CD4-positive, CD25-positive, alpha-beta regulatory T cell (primary cell): ENCODE data around the gene FBP1. TPM values are rescaled to one million over a fixed set of nuclear protein-coding genes. Genes with fewer than 3 reads are reported as not detected.
A peak's percentile ranks its signal among the peaks of the same experiment; 100 is the strongest.

Experiments
- ATAC-seq, 2 donors: fragments of 150-1000 bp; cut with Tn5 transposase; one replicate each; pipeline ENCODE4 v1.10.0; 2021; ENCODE audit warnings: low read depth in 2 of 2, moderate number of reproducible peaks in 2 of 2, moderate library complexity in 1 of 2
- DNase-seq, 3 donors: peaks; one replicate each; pipeline versions ENCODE4 v3.0.0 to v3.0.0-alpha.2; 2012 to 2022; ENCODE audit warnings: mixed read lengths in 1 of 3
- H3K27ac ChIP-seq: one replicate; pipeline ENCODE4 v1.7.0; 2013; ENCODE audit warnings: mild to moderate bottlenecking, low read length; ENCODE audit not compliant: insufficient read depth, poor library complexity, severe bottlenecking
- H3K27me3 ChIP-seq: one replicate; pipeline ENCODE4 v1.7.0; 2013; ENCODE audit warnings: low read length; ENCODE audit not compliant: control insufficient read depth, insufficient read depth
- H3K36me3 ChIP-seq: one replicate; pipeline ENCODE4 v1.7.0; 2013; ENCODE audit warnings: mild to moderate bottlenecking, low read length, moderate library complexity; ENCODE audit not compliant: control insufficient read depth, insufficient read depth
- H3K4me1 ChIP-seq: 2 replicates; pipeline ENCODE4 v1.7.0; 2013; ENCODE audit warnings: mild to moderate bottlenecking, low read length; ENCODE audit not compliant: insufficient read depth, control insufficient read depth, poor library complexity, severe bottlenecking
- H3K4me3 ChIP-seq: one replicate; pipeline ENCODE4 v1.7.0; 2013; ENCODE audit warnings: low read depth, mild to moderate bottlenecking, low read length, moderate library complexity
- H3K9me3 ChIP-seq, 2 experiments: 1 replicate in 1 of 2; 2 replicates in 1 of 2; pipeline ENCODE4 v1.7.0; 2013; ENCODE audit warnings: low read length in 2 of 2, mild to moderate bottlenecking in 1 of 2, moderate library complexity in 1 of 2; ENCODE audit not compliant: control insufficient read depth in 2 of 2
- H3K27ac Mint-ChIP-seq, 3 donors: one replicate each; pipeline ENCODE4 v1.8.0; 2020 to 2022; ENCODE audit warnings: mild to moderate bottlenecking in 3 of 3, mixed read lengths in 3 of 3, moderate library complexity in 2 of 3
- H3K27me3 Mint-ChIP-seq: one replicate; pipeline ENCODE4 v1.8.0; 2022; ENCODE audit warnings: mild to moderate bottlenecking, mixed read lengths
- H3K36me3 Mint-ChIP-seq: one replicate; pipeline ENCODE4 v1.8.0; 2020; ENCODE audit warnings: mixed read lengths
- H3K4me1 Mint-ChIP-seq, 4 donors: one replicate each; pipeline ENCODE4 v1.8.0; 2020 to 2022; ENCODE audit warnings: mixed read lengths in 4 of 4, mild to moderate bottlenecking in 1 of 4
- H3K4me3 Mint-ChIP-seq, 4 donors: one replicate each; pipeline ENCODE4 v1.8.0; 2020 to 2022; ENCODE audit warnings: mild to moderate bottlenecking in 4 of 4, mixed read lengths in 4 of 4, moderate library complexity in 3 of 4
- H3K9me3 Mint-ChIP-seq, 7 donors: one replicate each; pipeline ENCODE4 v1.8.0; 2020 to 2022; ENCODE audit warnings: mixed read lengths in 7 of 7, mild to moderate bottlenecking in 3 of 7, moderate library complexity in 2 of 7
- polyA plus RNA-seq, 4 donors: library from polyadenylated mRNA; unstranded; fragments of 300-500 nt; fragmentation: Illumina TruSeq; gene quantifications; one replicate each; pipeline ENCODE4 v1.2.3, GENCODE V29; 2021
- total RNA-seq: library from RNA; stranded (reverse); gene quantifications from one replicate; pipeline ENCODE4 v1.2.3, GENCODE V29; 2022

Gene FBP1
- total and polyA plus RNA-seq, 5 donors from 2014 or later: 0.42 to 9.2 (median 4.8) TPM

DNA sequence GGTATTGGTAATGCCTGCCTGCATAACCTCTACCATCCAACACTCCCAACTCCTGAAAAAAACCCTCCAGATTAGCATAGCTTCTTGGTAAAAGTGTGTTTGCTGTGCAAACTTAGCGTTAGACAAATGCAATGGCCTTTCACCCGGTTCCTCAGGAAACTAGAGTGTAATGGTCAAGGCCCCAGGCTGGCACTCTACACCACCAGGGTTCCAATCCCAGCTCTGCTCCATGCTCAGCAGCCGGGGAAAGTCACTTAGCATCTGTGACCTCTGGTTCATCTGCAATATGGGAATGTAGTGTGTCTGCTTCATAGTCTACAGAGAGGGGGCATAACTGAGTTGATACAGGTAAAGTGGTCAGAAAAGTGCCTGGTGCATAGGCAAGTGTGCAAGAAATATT is 9.0 kb downstream of the FBP1 start:
- no peak overlapping the region for H3K4me3 Mint-ChIP-seq
- H3K36me3 Mint-ChIP-seq: no peaks in the 10 kb centered on the region
- no peak for ATAC-seq

GRCh38 chr9:94627287-94627686 is 12.0 kb downstream of the FBP1 start:
- no peaks in the 10 kb centered on the region for H3K27me3 ChIP-seq
- H3K4me3 Mint-ChIP-seq: no peak overlapping the region
- DNase-seq (no peak), ATAC-seq (no peak)
- H3K4me1 ChIP-seq: no peaks in the 10 kb centered on the region
- peaks cover 5% of the 10 kb centered on the region for H3K27me3 Mint-ChIP-seq
- no peaks in the 10 kb centered on the region for H3K9me3 ChIP-seq
- no peak overlapping the region for H3K27ac ChIP-seq
- H3K4me1 Mint-ChIP-seq: peaks cover 0 to 2% (median 0%) of the 10 kb centered on the region in 4 donors
- H3K9me3 Mint-ChIP-seq: no peaks in the 10 kb centered on the region
- H3K36me3 Mint-ChIP-seq: no peaks in the 10 kb centered on the region
- H3K4me3 ChIP-seq: no peak overlapping the region
- H3K27ac Mint-ChIP-seq: no peak overlapping the region
- H3K36me3 ChIP-seq: no peaks in the 10 kb centered on the region

More for the DNA sequence above, 9.0 kb downstream of the FBP1 start:
- DNase-seq: no peak
- Histone ChIP-seq H3K27me3 (no peaks in the 10 kb centered on the region), H3K9me3 (no peaks in the 10 kb centered on the region), H3K4me3 (no peak overlapping the region), H3K36me3 (no peaks in the 10 kb centered on the region), H3K4me1 (no peaks in the 10 kb centered on the region), H3K27ac (no peak overlapping the region)
- Mint-ChIP-seq H3K9me3 (peaks cover 0 to 1% (median 0%) of the 10 kb centered on the region in 7 donors), H3K27ac (no peak overlapping the region), H3K27me3 (peaks cover 13% of the 10 kb centered on the region), H3K4me1 (no peaks in the 10 kb centered on the region)

DNA sequence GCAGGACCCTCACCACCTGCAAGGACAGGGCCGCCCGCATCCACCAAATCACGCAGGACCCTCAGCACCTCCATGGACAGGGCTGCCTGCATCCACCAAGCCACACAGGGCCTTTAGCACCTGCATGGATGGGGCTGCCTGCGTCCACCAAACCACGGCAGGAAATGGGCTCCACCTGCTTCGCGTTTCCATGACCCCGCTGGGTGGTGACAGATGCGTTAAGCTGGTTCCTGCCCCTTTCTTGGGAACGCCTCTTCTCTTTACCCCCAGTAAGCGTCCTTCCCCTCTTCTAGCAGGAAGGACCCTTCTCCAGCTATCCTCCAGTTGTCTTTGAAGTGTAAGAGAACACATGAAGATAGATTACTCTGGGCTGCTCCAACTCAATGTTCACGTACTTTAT is 13.5 kb downstream of the FBP1 start:
- no peak for ATAC-seq
- H3K27ac Mint-ChIP-seq: no peak overlapping the region

DNA sequence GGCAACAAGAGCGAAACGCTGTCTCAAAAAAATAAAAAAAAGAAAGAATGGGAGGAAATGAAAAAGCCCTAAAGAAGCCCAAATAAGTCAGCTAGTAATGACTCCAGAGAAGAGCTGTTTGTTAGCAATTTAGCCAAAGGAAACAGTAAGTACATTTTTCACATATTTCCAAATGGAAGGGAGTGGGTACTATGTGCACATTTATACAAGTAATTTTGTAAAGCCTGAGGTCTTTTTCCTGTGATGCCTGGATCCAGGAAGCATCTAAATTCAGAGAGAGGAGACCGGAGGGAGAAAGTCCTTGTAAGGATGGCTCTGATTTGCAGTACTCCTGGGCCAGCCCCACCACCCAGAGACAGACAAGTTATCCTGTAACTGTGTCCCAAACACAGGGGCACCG is 14.7 kb downstream of the FBP1 start:
- no peaks in the 10 kb centered on the region for H3K4me1 ChIP-seq
- H3K36me3 ChIP-seq: no peaks in the 10 kb centered on the region
- no peak for DNase-seq
- H3K4me3 Mint-ChIP-seq: no peak overlapping the region
- peaks cover 5% of the 10 kb centered on the region for H3K27me3 Mint-ChIP-seq
- no peak overlapping the region for H3K4me3 ChIP-seq
- no peaks in the 10 kb centered on the region for H3K9me3 Mint-ChIP-seq
- H3K27ac Mint-ChIP-seq: no peak overlapping the region
- no peaks in the 10 kb centered on the region for H3K27me3 ChIP-seq
- no peak overlapping the region for H3K27ac ChIP-seq
- ATAC-seq: no peak
- H3K9me3 ChIP-seq: no peaks in the 10 kb centered on the region
- peaks cover 0 to 6% (median 0%) of the 10 kb centered on the region in 4 donors for H3K4me1 Mint-ChIP-seq
- peaks cover 4% of the 10 kb centered on the region for H3K36me3 Mint-ChIP-seq

More for the DNA sequence above, 13.5 kb downstream of the FBP1 start:
- DNase-seq: peak in 1 of 3 donors; percentile 27
- Mint-ChIP-seq H3K27me3 (peaks cover 5% of the 10 kb centered on the region), H3K4me3 (no peak overlapping the region), H3K9me3 (no peaks in the 10 kb centered on the region), H3K36me3 (no peaks in the 10 kb centered on the region), H3K4me1 (peaks cover 0 to 6% (median 0%) of the 10 kb centered on the region in 4 donors)
- Histone ChIP-seq H3K27ac (no peak overlapping the region), H3K4me1 (no peaks in the 10 kb centered on the region), H3K27me3 (no peaks in the 10 kb centered on the region), H3K36me3 (no peaks in the 10 kb centered on the region), H3K9me3 (no peaks in the 10 kb centered on the region), H3K4me3 (no peak overlapping the region)

- ATAC-seq (no peak), DNase-seq (peak in 1 of 3 donors; percentile 30)
- Mint-ChIP-seq H3K9me3 (no peaks in the 10 kb centered on the region), H3K27ac (no peak overlapping the region), H3K4me1 (peaks cover 0 to 6% (median 0%) of the 10 kb centered on the region in 4 donors), H3K36me3 (peaks cover 5% of the 10 kb centered on the region), H3K27me3 (no peaks in the 10 kb centered on the region), H3K4me3 (no peak overlapping the region)
- Histone ChIP-seq H3K27ac (no peak overlapping the region), H3K9me3 (no peaks in the 10 kb centered on the region), H3K36me3 (no peaks in the 10 kb centered on the region), H3K27me3 (no peaks in the 10 kb centered on the region), H3K4me3 (no peak overlapping the region), H3K4me1 (no peaks in the 10 kb centered on the region)
These were observed 16.1 kb downstream of the FBP1 start for GRCh38 chr9:94623253-94623652.

GRCh38 chr9:94622087-94622800 is 17.1 kb downstream of the FBP1 start:
- Mint-ChIP-seq H3K9me3 (no peaks in the 10 kb centered on the region), H3K27me3 (no peaks in the 10 kb centered on the region), H3K36me3 (peaks cover 5% of the 10 kb centered on the region), H3K27ac (no peak overlapping the region), H3K4me3 (no peak overlapping the region), H3K4me1 (peaks cover 0 to 6% (median 0%) of the 10 kb centered on the region in 4 donors)
- H3K36me3 ChIP-seq: no peaks in the 10 kb centered on the region
- ATAC-seq: no peak
- no peaks in the 10 kb centered on the region for H3K27me3 ChIP-seq
- no peaks in the 10 kb centered on the region for H3K4me1 ChIP-seq
- no peak overlapping the region for H3K27ac ChIP-seq
- no peak for DNase-seq
- no peak overlapping the region for H3K4me3 ChIP-seq
- no peaks in the 10 kb centered on the region for H3K9me3 ChIP-seq

DNA sequence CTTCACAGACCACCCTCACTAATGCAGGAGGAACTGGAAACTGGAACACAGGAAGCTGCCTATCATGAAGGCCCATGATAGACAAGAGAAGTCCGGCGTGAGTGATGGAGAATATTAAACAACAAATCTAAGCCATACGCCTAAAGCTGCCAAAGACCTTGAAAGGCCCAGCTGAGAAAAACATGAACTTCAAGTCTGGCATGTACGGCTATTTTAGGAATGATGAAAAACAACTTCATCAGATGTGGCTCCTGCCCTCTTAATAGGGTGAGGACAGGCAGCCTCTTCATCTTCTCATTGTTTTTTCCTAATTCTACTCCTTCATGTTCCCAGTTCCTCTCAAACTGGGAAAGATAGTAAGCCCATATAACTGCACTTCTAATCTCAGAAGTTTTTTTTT is 20.3 kb downstream of the FBP1 start:
- DNase-seq (no peak), ATAC-seq (no peak)
- Histone ChIP-seq H3K9me3 (no peaks in the 10 kb centered on the region), H3K4me1 (no peaks in the 10 kb centered on the region), H3K27me3 (no peaks in the 10 kb centered on the region), H3K27ac (no peak overlapping the region), H3K36me3 (no peaks in the 10 kb centered on the region), H3K4me3 (no peak overlapping the region)
- H3K4me3 Mint-ChIP-seq: no peak overlapping the region
- H3K27ac Mint-ChIP-seq: no peak overlapping the region
- H3K9me3 Mint-ChIP-seq: no peaks in the 10 kb centered on the region
- H3K4me1 Mint-ChIP-seq: peaks cover 0 to 6% (median 0%) of the 10 kb centered on the region in 4 donors
- H3K27me3 Mint-ChIP-seq: no peaks in the 10 kb centered on the region
- H3K36me3 Mint-ChIP-seq: peaks cover 5% of the 10 kb centered on the region

GRCh38 chr9:94613003-94613402 is 26.3 kb downstream of the FBP1 start:
- peaks cover 22% of the 10 kb centered on the region for H3K27me3 Mint-ChIP-seq
- H3K4me3 Mint-ChIP-seq: no peak overlapping the region
- Histone ChIP-seq H3K36me3 (no peaks in the 10 kb centered on the region), H3K27ac (no peak overlapping the region), H3K4me3 (no peak overlapping the region), H3K9me3 (no peaks in the 10 kb centered on the region), H3K27me3 (no peaks in the 10 kb centered on the region), H3K4me1 (peaks cover 6% of the 10 kb centered on the region)
- H3K9me3 Mint-ChIP-seq: no peaks in the 10 kb centered on the region
- ATAC-seq: no peak
- no peaks in the 10 kb centered on the region for H3K36me3 Mint-ChIP-seq
- no peak overlapping the region for H3K27ac Mint-ChIP-seq
- peaks cover 0 to 7% (median 5%) of the 10 kb centered on the region in 4 donors for H3K4me1 Mint-ChIP-seq
- no peak for DNase-seq
